COLO668 (cell line): Measurements from ENCODE around the gene NPTX1.

Source experiments
- DNase-seq: peaks from one replicate; lab custom pipeline; 2025; ENCODE audit not compliant: unreplicated experiment; lab: John Stamatoyannopoulos, UW

NPTX1 gene

DNA sequence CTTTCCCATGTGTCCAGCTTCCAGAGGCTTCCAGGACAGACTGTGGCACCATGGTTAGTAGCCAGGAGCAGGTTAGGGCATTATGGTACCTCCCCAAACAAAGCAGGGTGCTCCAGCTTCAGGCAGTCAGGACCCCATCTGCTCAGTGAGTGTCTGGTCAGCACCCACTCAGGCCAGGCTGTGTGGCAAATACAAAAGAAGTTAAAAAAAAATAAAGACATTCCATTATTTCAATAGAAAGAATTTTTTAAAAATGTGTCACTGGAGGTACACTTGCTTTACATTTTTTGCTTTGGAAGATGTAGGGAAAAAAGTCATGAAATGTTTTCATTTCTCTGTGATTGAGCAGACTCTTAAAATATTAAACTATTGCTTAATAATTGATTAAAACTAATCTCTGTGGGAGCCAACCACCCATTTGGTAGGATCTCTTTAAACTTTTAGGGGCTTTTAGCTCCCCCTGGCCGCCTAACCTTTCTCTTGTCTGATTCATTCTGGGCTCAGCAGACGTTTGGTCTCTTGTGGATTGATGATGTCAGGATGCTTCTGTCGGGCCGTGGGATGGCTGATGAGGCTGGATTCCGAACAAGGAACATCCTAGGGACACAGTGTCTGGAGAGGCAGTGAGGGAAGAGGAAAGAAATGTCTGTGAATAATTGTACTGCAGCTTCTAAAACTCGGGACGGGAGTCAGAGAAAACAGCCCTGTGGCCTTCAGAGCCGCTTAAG lies 28.4 kb upstream of the NPTX1 start:
- no peak for DNase-seq

- no peak for DNase-seq
Measured at GRCh38 chr17:80503921-80504320, 27.5 kb upstream of the NPTX1 start.

DNA sequence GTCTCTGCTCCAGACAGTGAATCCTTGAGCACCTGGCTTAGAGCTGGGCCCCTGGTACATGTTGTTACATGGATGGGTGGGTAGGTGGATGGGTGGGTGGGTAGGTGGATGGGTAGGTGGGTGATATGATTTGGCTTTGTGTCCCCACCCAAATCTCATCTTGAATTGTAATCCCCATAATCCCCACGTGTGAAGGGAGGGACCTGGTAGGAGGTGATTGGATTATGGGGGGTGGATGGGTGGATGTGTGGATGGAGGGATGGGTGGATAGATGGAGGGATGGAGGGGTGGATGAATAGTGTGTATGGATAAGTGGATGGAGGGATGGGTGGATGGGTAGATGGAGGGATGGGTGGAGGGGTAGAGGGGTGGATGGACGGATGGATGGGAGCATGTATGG lies 26.6 kb upstream of the NPTX1 start:
- DNase-seq = no peak

DNA sequence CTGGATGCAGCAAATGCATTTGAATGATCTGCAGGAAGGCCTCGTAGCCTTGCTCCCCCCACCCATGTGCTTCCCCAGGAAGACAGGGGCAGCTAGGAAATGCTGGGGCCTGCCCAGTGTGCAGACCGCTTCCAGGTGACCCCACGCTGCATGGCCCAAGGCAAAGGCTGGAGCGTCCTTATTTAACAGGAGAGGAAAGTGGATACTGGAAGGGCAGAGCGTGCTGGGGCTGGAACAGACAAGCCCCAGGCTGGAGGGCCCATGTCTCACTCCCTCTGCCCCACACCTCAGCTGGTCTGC lies 26.1 kb upstream of the NPTX1 start:
- no peak for DNase-seq

GRCh38 chr17:80501741-80502577 lies 25.6 kb upstream of the NPTX1 start:
- no peak for DNase-seq

DNA sequence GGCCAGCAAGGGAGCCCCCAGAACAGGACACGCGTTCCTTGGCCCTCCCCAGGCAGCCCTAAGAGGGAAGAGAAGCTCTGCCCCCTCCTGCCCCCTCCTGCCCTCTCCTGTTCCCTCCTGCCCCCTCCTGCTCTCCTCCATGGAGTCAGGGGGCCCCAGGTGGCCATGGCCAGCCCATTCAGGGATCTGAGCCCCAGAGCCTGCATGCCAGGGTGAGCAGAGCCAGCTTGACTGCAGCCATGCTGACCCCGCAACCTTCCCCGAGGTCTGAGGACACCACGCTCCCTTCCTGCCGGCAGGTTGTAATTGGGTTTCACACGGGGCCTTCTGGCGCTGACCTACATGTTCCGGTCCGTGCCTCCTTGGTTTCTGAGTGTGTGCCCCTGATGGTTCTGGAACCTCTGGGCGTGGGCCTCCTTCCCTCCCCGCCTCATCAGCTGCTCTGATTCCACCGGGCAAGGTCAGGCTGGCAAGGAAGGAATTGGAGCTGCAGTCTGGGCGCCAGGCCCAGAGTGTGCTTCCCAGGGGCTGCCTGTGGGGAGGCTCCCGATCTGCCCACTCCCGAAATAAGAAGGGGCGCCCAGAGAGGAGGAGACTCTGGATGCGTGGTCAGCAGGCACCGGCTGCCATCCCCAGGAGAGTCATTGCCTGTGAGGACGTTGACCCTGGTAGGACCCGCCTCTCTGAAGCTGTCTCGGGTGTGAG lies 23.7 kb upstream of the NPTX1 start:
- no peak for DNase-seq

DNA sequence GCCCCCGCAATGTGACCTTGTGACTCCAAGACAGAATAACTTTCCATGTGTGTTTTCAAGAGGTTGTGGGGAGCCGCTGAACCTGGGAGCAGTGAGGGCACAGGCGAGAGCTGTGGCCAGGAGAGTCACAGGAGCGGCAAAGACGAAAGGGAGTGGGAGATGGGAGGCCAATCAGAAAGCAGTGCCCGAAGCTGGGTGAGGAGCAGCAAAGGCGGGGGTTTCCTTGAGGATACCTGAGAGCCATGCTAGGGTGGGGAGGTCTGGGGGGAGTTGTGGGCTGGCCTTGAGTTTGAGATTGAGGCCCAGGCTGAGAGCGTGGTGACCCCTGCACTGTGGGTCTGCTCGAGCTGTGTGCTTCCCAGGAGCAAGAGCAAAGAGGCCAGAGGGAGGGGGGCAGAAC lies 23.2 kb upstream of the NPTX1 start:
- no peak for DNase-seq

DNA sequence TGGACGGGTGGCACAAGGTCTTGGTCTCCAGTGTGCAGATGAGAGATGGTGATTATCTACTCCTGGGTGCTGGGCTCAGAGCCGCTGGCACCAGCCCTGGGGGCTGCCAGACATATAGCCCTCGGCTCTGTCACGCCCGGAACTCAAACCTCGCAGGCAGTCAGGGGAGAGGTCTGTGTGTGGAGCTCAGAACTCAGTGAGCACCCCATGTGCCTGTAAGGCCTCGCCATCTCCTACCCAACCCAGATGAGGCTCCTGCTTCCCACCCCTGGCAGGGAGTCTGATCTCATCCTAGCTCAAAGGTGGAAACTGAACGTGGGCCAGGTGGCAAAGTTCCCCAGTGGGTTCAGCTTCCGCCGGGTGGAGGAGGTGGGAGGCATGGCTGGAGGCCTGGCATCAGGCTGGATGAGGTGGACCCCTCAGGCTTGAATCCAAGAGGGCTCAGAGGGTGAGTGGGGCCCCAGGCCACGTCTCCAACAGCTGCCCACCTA lies 22.6 kb upstream of the NPTX1 start:
- no peak for DNase-seq

DNA sequence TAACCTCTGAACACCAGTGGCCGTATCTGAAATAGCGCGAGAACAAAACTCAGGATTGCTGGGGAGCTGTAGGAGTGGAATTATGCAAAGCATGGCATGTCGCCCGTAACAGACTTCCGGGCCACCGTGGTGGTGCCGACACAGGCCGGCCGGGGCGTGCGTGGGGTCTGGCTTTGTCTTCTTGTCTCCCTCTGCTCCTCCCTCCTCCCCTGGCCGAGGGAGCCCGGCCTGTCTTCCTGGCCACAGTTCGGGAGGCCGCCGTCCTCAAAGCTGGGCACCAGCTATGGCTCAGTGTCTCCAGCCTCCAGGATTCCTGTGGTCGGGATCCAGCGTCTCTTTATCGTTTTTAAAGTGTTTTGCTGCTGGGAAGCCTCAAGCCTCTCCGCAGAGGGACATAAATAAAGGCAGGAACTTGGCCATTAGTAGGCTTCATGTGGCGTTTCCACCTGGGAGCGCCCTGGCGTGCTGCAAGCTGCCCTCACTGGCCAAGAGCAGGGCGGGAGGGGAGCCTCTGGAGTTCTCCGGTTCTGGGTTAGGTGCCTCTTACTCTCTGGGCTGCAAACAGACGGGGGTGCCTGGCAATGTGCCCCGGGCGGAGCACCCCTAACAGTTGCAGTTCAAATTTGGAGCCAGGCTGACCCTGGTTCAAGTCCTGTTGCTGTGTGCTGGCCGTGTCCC lies 22.0 kb upstream of the NPTX1 start:
- no peak for DNase-seq

GRCh38 chr17:80497726-80498241 lies 21.4 kb upstream of the NPTX1 start:
- no peak for DNase-seq

GRCh38 chr17:80494547-80494946 lies 18.1 kb upstream of the NPTX1 start:
- no peak for DNase-seq

DNA sequence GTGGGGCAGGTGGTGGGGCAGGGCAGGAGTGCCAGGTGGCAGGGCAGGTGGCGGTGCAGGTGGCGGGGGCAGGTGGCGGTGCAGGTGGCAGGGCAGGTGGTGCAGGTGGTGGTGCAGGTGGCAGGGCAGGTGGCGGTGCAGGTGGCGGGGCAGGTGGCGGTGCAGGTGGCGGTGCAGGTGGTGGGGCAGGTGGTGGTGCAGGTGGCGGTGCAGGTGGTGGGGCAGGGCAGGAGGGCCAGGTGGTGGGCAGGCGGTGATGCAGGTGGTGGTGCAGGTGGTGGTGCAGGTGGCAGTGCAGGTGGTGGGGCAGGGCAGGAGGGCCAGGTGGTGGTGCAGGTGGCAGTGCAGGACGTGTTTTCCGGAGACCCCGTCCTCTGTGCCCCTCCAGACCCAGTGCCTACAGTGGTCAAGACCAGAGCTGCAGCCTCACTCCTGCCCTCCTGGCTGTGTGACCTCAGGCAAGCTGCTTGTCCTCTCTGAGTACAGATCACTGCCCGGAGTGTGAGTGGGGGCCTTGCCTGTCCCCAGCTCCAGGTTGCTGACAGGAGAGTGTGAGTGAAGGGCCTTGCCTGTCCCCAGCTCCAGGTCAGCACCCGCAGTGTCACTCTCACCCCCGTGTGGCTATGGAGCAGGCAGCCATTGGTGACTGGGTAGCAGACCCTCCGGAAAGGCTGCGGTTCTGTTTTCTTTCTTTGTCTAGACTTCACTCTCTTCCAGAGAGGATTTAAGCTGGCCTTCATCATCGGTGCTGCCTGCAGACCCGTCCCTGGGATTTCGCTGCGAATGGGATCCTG lies 16.1 kb upstream of the NPTX1 start:
- DNase-seq = no peak

DNA sequence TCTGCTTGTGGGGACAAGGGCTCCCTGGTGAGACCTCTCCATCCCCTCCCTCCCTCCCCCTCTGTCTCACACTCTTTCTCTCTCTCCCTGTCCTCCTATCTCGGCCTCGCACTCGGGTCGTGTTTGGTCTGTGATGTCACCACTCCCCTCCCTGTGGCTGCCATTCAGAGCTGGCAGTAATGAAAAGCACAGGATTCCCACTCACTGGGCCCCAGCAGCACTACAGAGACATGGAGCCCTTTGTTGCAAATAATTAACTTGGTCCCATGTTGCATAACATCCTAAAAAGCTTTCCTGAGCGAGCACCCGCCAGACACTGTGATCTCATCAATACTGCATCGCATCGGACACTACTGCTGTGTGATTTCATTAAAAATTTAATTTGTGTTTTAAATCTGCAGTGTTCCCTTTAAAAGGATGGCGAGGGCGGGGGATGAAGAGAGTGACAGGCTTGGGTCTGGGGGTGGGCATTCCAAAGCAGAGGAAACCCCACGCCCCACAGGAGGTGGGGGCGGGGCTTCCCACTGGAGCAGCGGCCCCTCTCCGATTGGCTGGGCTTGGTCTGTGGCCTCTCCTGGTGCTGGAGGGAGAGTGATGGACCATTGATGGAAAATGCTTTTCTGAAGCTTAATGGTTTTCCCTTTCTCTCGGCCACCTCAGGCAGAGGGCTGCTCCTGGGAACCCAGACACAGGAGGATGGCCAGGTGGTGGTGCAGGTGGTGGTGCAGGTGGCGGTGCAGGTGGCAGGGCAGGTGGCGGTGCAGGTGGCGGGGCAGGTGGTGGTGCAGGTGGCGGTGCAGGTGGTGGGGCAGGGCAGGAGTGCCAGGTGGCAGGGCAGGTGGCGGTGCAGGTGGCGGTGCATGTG lies 15.3 kb upstream of the NPTX1 start:
- DNase-seq = no peak

GRCh38 chr17:80487511-80487910 lies 11.1 kb upstream of the NPTX1 start:
- DNase-seq = no peak

DNA sequence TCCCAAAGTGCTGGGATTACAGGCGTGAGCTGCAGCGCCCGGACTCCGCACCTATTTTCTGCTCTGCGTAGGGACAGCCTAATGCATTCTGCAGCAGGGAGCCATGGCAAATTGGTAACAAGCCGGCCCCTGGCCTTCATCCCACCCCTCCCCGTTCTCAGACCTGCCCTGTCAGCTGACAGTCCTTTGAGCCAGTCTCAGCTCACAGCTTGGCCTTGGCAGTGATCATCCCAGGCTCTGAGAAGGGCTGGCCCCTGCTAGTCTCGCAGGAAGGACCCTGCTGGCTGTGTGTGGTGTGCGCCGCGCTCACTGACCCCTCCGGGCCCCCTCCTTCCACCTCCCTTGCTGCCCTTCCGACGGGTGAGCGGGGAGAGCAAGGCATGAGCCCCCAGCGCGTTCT lies 10.3 kb upstream of the NPTX1 start:
- no peak for DNase-seq

DNA sequence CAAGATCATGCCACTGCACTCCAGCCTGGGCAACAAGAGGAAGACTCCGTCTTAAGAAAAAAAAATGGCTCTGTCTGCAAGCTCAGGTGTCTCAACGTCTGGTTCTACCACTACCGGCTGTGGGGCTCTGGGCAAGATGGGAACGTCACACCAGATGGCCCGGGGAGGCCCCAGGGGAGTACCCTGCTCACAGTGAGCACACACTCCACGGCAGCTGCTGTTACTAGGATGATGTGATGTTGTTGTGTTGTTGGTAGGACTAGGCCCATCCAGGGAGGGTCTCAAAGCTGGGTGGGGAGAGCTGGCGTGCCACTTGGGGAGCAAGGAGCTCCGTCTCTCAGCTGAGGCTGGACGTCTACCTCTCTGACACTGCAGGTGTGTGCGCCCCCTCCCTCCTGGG lies 9.4 kb upstream of the NPTX1 start:
- DNase-seq = peak; percentile 48

- DNase-seq = no peak
Measured at GRCh38 chr17:80482555-80483308, 6.3 kb upstream of the NPTX1 start.

DNA sequence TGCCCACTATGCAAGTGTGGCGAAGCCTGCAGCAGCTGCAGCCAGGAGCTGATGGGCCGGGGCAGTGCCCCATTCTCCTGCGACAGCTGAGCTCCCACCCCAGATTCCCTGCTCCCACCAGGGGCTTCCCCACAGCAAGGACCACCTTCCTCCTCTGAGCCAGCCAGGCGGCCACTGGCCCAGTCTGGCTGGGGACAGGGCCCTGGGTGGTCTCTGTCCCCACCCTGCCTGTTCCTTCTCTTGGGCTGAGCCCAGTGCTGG lies 5.6 kb upstream of the NPTX1 start:
- DNase-seq = no peak
